HEK293 (cell line): ENCODE data around the gene MCM5.

ENCODE experiments used
- AEBP2 ChIP-seq: fragments of 450-650 bp; formaldehyde crosslinking; IDR thresholded peaks from 2 replicates; pipeline ENCODE4 v1.5.1; 2016; ENCODE audit warnings: missing biosample characterization, missing genetic modification characterization, borderline replicate concordance
- EGR2 ChIP-seq: fragments of 450-650 bp; formaldehyde crosslinking; IDR thresholded peaks from 2 replicates; pipeline ENCODE4 v1.5.1; 2016; ENCODE audit warnings: low read depth, missing biosample characterization, missing genetic modification characterization
- GLI4 ChIP-seq: fragments of 450-650 bp; formaldehyde crosslinking; IDR thresholded peaks from 2 replicates; pipeline ENCODE4 v1.5.1; 2016; ENCODE audit warnings: missing biosample characterization, missing genetic modification characterization
- HOXA7 ChIP-seq: sonication (generic); formaldehyde crosslinking; IDR thresholded peaks from 2 replicates; pipeline ENCODE4 v1.8.1; 2022; ENCODE audit warnings: missing genetic modification reagents, borderline replicate concordance
- KLF9 ChIP-seq: fragments of 450-650 bp; formaldehyde crosslinking; IDR thresholded peaks from 2 replicates; pipeline ENCODE4 v1.5.1; 2016; ENCODE audit warnings: missing biosample characterization, missing genetic modification characterization, low read depth
- PRDM1 ChIP-seq: fragments of 450-650 bp; formaldehyde crosslinking; IDR thresholded peaks from 2 replicates; pipeline ENCODE4; 2016; ENCODE audit warnings: missing biosample characterization, missing genetic modification characterization
- SP2 ChIP-seq: fragments of 450-650 bp; formaldehyde crosslinking; IDR thresholded peaks from 2 replicates; pipeline ENCODE4 v1.5.1; 2016; ENCODE audit warnings: missing biosample characterization, missing genetic modification characterization
- SP3 ChIP-seq: fragments of 450-650 bp; formaldehyde crosslinking; IDR thresholded peaks from 2 replicates; pipeline ENCODE4 v1.5.1; 2016; ENCODE audit warnings: missing biosample characterization, missing genetic modification characterization
- SP7 ChIP-seq: fragments of 450-650 bp; formaldehyde crosslinking; IDR thresholded peaks from 2 replicates; pipeline ENCODE4 v1.5.1; 2016; ENCODE audit warnings: missing biosample characterization, missing genetic modification characterization
- TRIM28 ChIP-seq: IDR thresholded peaks from 2 replicates; pipeline ENCODE4 v1.6.1; 2011; ENCODE audit warnings: low read length, control low read depth, borderline replicate concordance
- ZBTB44 ChIP-seq: fragments of 450-650 bp; IDR thresholded peaks from 2 replicates; pipeline ENCODE4 v1.5.1; 2018; ENCODE audit warnings: missing biosample characterization, mild to moderate bottlenecking, missing genetic modification characterization
- ZNF148 ChIP-seq: fragments of 450-650 bp; formaldehyde crosslinking; IDR thresholded peaks from 2 replicates; pipeline ENCODE4 v1.5.0; 2017; ENCODE audit warnings: missing biosample characterization, missing genetic modification characterization, borderline replicate concordance
- ZNF169 ChIP-seq: fragments of 450-650 bp; formaldehyde crosslinking; IDR thresholded peaks from 2 replicates; pipeline ENCODE4 v1.5.1; 2016; ENCODE audit warnings: missing biosample characterization, missing genetic modification characterization
- ZNF202 ChIP-seq: fragments of 450-650 bp; formaldehyde crosslinking; IDR thresholded peaks from 2 replicates; pipeline ENCODE4 v1.5.1; 2016; ENCODE audit warnings: missing biosample characterization, missing genetic modification characterization, borderline replicate concordance
- ZNF248 ChIP-seq: fragments of 450-650 bp; formaldehyde crosslinking; IDR thresholded peaks from 2 replicates; pipeline ENCODE4 v1.5.1; 2017; ENCODE audit warnings: missing biosample characterization, missing genetic modification characterization
- ZNF26 ChIP-seq: fragments of 450-650 bp; formaldehyde crosslinking; IDR thresholded peaks from 2 replicates; pipeline ENCODE4 v1.5.1; 2016; ENCODE audit warnings: missing biosample characterization, missing genetic modification characterization
- ZNF274 ChIP-seq, 2 experiments: fragments of 200-500 bp in 1 of 2; fragments of 450-650 bp in 1 of 2; sonication (Bioruptor generic) in 1 of 2; formaldehyde crosslinking in 1 of 2; IDR thresholded peaks; 2 replicates each; pipeline versions ENCODE4 v1.5.1 to v1.6.1; 2014 to 2016; ENCODE audit warnings: borderline replicate concordance in 1 of 2, inconsistent platforms in 1 of 2, low read length in 1 of 2, missing biosample characterization in 1 of 2, missing genetic modification characterization in 1 of 2
- ZNF302 ChIP-seq: fragments of 450-650 bp; formaldehyde crosslinking; IDR thresholded peaks from 2 replicates; pipeline ENCODE4 v1.5.1; 2016; ENCODE audit warnings: missing biosample characterization, missing genetic modification characterization, low read depth
- ZNF366 ChIP-seq: fragments of 450-650 bp; formaldehyde crosslinking; conservative IDR thresholded peaks from 2 replicates; pipeline ENCODE4 v1.5.1; 2016; ENCODE audit warnings: missing biosample characterization, missing genetic modification characterization
- ZNF473 ChIP-seq: fragments of 450-650 bp; formaldehyde crosslinking; IDR thresholded peaks from 2 replicates; pipeline ENCODE4 v1.5.1; 2017; ENCODE audit warnings: missing biosample characterization, missing genetic modification characterization
- ZNF521 ChIP-seq: fragments of 450-650 bp; formaldehyde crosslinking; IDR thresholded peaks from 2 replicates; pipeline ENCODE4 v1.5.1; 2017; ENCODE audit warnings: missing biosample characterization, mild to moderate bottlenecking, missing genetic modification characterization
- ZNF529 ChIP-seq: fragments of 450-650 bp; formaldehyde crosslinking; IDR thresholded peaks from 2 replicates; pipeline ENCODE4 v1.5.1; 2017; ENCODE audit warnings: missing genetic modification characterization, missing biosample characterization; ENCODE audit not compliant: insufficient replicate concordance
- ZNF555 ChIP-seq: fragments of 450-650 bp; formaldehyde crosslinking; conservative IDR thresholded peaks from 2 replicates; pipeline ENCODE4 v1.5.1; 2017; ENCODE audit warnings: missing biosample characterization, mild to moderate bottlenecking, missing genetic modification characterization, inconsistent platforms
- ZNF561 ChIP-seq: fragments of 450-650 bp; IDR thresholded peaks from 2 replicates; pipeline ENCODE4 v1.5.1; 2018; ENCODE audit warnings: missing biosample characterization, missing genetic modification characterization, borderline replicate concordance
- ZNF571 ChIP-seq: fragments of 450-650 bp; formaldehyde crosslinking; IDR thresholded peaks from 2 replicates; pipeline ENCODE4 v1.5.0; 2017; ENCODE audit warnings: missing biosample characterization, missing genetic modification characterization
- ZNF600 ChIP-seq: fragments of 450-650 bp; formaldehyde crosslinking; IDR thresholded peaks from 2 replicates; pipeline ENCODE4 v1.5.1; 2016; ENCODE audit warnings: missing biosample characterization, missing genetic modification characterization
- ZNF677 ChIP-seq: fragments of 450-650 bp; IDR thresholded peaks from 2 replicates; pipeline ENCODE4 v1.5.0; 2018; ENCODE audit warnings: missing biosample characterization, mild to moderate bottlenecking, missing genetic modification characterization, moderate library complexity
- ZNF785 ChIP-seq: fragments of 450-650 bp; formaldehyde crosslinking; IDR thresholded peaks from 2 replicates; pipeline ENCODE4 v1.5.1; 2016; ENCODE audit warnings: missing biosample characterization, missing genetic modification characterization
- ZNF791 ChIP-seq: fragments of 450-650 bp; formaldehyde crosslinking; IDR thresholded peaks from 2 replicates; pipeline ENCODE4 v1.5.1; 2016; ENCODE audit warnings: missing biosample characterization, missing genetic modification characterization
- ZNF792 ChIP-seq: fragments of 450-650 bp; formaldehyde crosslinking; IDR thresholded peaks from 2 replicates; pipeline ENCODE4 v1.5.1; 2016; ENCODE audit warnings: missing biosample characterization, missing genetic modification characterization
- ZSCAN4 ChIP-seq: fragments of 450-650 bp; formaldehyde crosslinking; IDR thresholded peaks from 2 replicates; pipeline ENCODE4 v1.5.1; 2017; ENCODE audit warnings: missing biosample characterization, missing genetic modification characterization
- ZXDB ChIP-seq: fragments of 450-650 bp; formaldehyde crosslinking; IDR thresholded peaks from 2 replicates; pipeline ENCODE4 v1.5.1; 2016; ENCODE audit warnings: missing biosample characterization, missing genetic modification characterization

The MCM5 gene

GRCh38 chr22:35376728-35377472 is 23.0 kb upstream of the MCM5 start (continued):
- TF ChIP-seq ZBTB44 (tag by site-specific recombination) (peak; percentile 51; the same call in 1 of the 2 replicates), ZNF366 (tag by site-specific recombination) (no peak), SP7 (tag by site-specific recombination) (peak; percentile 86), ZNF274 (IDR thresholded peaks at IDR 0.05; ENCODE audit: low read length) (no peak), ZNF274 (tag by site-specific recombination; IDR thresholded peaks at IDR 0.05; ENCODE audit: borderline replicate concordance) (no peak), ZNF600 (tag by site-specific recombination) (no peak), ZNF202 (no peak), EGR2 (tag by site-specific recombination) (peak; percentile 73), ZNF561 (tag by site-specific recombination) (peak; percentile 86; the same call in 1 of the 2 replicates), ZNF571 (no peak), ZNF521 (no peak), ZNF785 (tag by site-specific recombination) (no peak), ZNF473 (tag by site-specific recombination) (no peak), ZNF148 (tag by site-specific recombination) (no peak), ZNF26 (tag by site-specific recombination) (no peak), AEBP2 (tag by site-specific recombination) (no peak), PRDM1 (tag by site-specific recombination) (peak; percentile 84), ZNF677 (tag by site-specific recombination) (no peak), ZNF169 (no peak), SP3 (tag by site-specific recombination) (0 out of 2 replicates have a peak, but pooled peaks have one; percentile 25), ZSCAN4 (tag by site-specific recombination) (no peak), ZNF792 (tag by site-specific recombination) (no peak), ZNF791 (tag by site-specific recombination) (no peak), SP2 (tag by site-specific recombination) (peak; percentile 41; the same call in 1 of the 2 replicates), ZNF555 (tag by site-specific recombination) (no peak), HOXA7 (CRISPR knock-in tag) (no peak), ZNF248 (tag by site-specific recombination) (no peak), ZNF529 (no peak), GLI4 (tag by site-specific recombination) (no peak), TRIM28 (peak; percentile 72; the same call in 1 of the 2 replicates), ZNF302 (tag by site-specific recombination) (no peak), ZXDB (peak; percentile 57; the same call in 1 of the 2 replicates), KLF9 (tag by site-specific recombination) (peak; percentile 63)
